Uterus (tissue), 4 donors: Measurements from ENCODE around the gene AFDN. TPM values are rescaled to one million over a fixed set of nuclear protein-coding genes. Genes with fewer than 3 reads are reported as not detected.

Experiments
- DNase-seq, 2 donors: peaks; one replicate each; pipeline ENCODE4 v3.0.0-alpha.2; 2019 to 2020
- H3K27ac ChIP-seq, 2 donors: fragments of 200-600 bp; sonication (generic); 1 replicate in 1 of 2; 2 replicates in 1 of 2; pipeline ENCODE4 v1.5.1; 2016 to 2018
- H3K27me3 ChIP-seq, 2 donors: fragments of 200-600 bp; sonication (generic); one replicate each; pipeline ENCODE4 v1.5.1; 2018 to 2019; ENCODE audit warnings: control low read depth in 1 of 2
- H3K36me3 ChIP-seq, 2 donors: fragments of 200-600 bp; sonication (generic); one replicate each; pipeline ENCODE4 v1.5.1; 2019; ENCODE audit warnings: control low read depth in 1 of 2
- H3K4me1 ChIP-seq, 2 donors: fragments of 200-600 bp; sonication (generic); one replicate each; pipeline ENCODE4 v1.5.1; 2018 to 2019; ENCODE audit warnings: control low read depth in 1 of 2
- H3K4me3 ChIP-seq, 2 donors: fragments of 200-600 bp; sonication (generic); 1 replicate in 1 of 2; 2 replicates in 1 of 2; pipeline ENCODE4 v1.5.1; 2018 to 2019; ENCODE audit warnings: mild to moderate bottlenecking in 1 of 2
- H3K9me3 ChIP-seq, 2 donors: fragments of 200-600 bp; sonication (generic); one replicate each; pipeline ENCODE4 v1.5.1; 2019; ENCODE audit warnings: control low read depth in 1 of 2
- CTCF ChIP-seq, 4 experiments: fragments of 200-600 bp in 2 of 4; fragments of 450-650 bp in 2 of 4; sonication (generic) in 2 of 4; IDR thresholded peaks; one replicate each; pipeline ENCODE4 v1.5.1; 2016 to 2019; ENCODE audit warnings: antibody characterized with exemption in 4 of 4, mild to moderate bottlenecking in 2 of 4, moderate library complexity in 1 of 4
- POLR2A ChIP-seq, 2 donors: fragments of 450-650 bp; IDR thresholded peaks; one replicate each; pipeline ENCODE4 v1.6.1; 2016; ENCODE audit warnings: antibody characterized with exemption in 2 of 2, mild to moderate bottlenecking in 1 of 2, moderate library complexity in 1 of 2
- intact Hi-C: fragments of 100-400 bp; cut with DNase I; formaldehyde crosslinking; loops from one replicate; pipeline ENCODE4 v1.15.1; 2023; ENCODE audit warnings: low total_unique reads
- total RNA-seq, 4 donors: library from RNA; depleted of rRNA in 3 of 4; stranded (reverse); fragments of >200 nt in 3 of 4; gene quantifications; one replicate each; pipeline versions ENCODE4 v1.1.0 to v1.2.4, GENCODE V29; 2014 to 2023
- donor health status: DM: yes; HTN: yes; CAD: no.

Gene AFDN
- total RNA-seq, 4 donors from 2014 or later, result 64.6 to 210 (median 120) TPM

GRCh38 chr6:167995302-167995701 is 168.6 kb downstream of the AFDN start:
- H3K36me3 ChIP-seq, result no peaks in the 10 kb centered on the region
- TF ChIP-seq POLR2A (IDR thresholded peaks at IDR 0.05), result no peak
- no peak overlapping the region for H3K27ac ChIP-seq
- no peaks in the 10 kb centered on the region for H3K9me3 ChIP-seq
- no peak overlapping the region for H3K4me3 ChIP-seq
- H3K4me1 ChIP-seq, result no peaks in the 10 kb centered on the region
- no peaks in the 10 kb centered on the region for H3K27me3 ChIP-seq
- no peak for DNase-seq
- intact Hi-C loops, result no loop called here

- no peaks in the 10 kb centered on the region for H3K4me1 ChIP-seq
- no peak for TF ChIP-seq CTCF (IDR thresholded peaks at IDR 0.05)
- TF ChIP-seq POLR2A (IDR thresholded peaks at IDR 0.05), result no peak
- no peak overlapping the region for H3K4me3 ChIP-seq
- no peak overlapping the region for H3K27ac ChIP-seq
- no peaks in the 10 kb centered on the region for H3K36me3 ChIP-seq
- H3K9me3 ChIP-seq, result no peaks in the 10 kb centered on the region
- no peaks in the 10 kb centered on the region for H3K27me3 ChIP-seq
- intact Hi-C loops, result no loop called here
- no peak for DNase-seq
Measured at GRCh38 chr6:167995731-167996151, 169.0 kb downstream of the AFDN start.

GRCh38 chr6:167996424-167997199 is 169.9 kb downstream of the AFDN start:
- H3K36me3 ChIP-seq, result no peaks in the 10 kb centered on the region
- H3K27ac ChIP-seq, result no peak overlapping the region
- no peaks in the 10 kb centered on the region for H3K9me3 ChIP-seq
- TF ChIP-seq CTCF (IDR thresholded peaks at IDR 0.05) (no peak), POLR2A (IDR thresholded peaks at IDR 0.05) (no peak)
- intact Hi-C loops, result no loop called here
- no peaks in the 10 kb centered on the region for H3K27me3 ChIP-seq
- H3K4me1 ChIP-seq, result no peaks in the 10 kb centered on the region
- no peak for DNase-seq
- H3K4me3 ChIP-seq, result no peak overlapping the region

GRCh38 chr6:167997642-167998041 is 170.9 kb downstream of the AFDN start, which contains the start of gene KIF25:
Gene KIF25 (plus strand): TSS chr6:167997671. CDS start chr6:168029586, 31,915 bp downstream.
- Histone ChIP-seq H3K36me3 (no peaks in the 10 kb centered on the region), H3K9me3 (no peaks in the 10 kb centered on the region), H3K27ac (no peak within 1 kb of the TSS), H3K4me3 (no peak within 1 kb of the TSS), H3K27me3 (no peaks in the 10 kb centered on the region), H3K4me1 (no peaks in the 10 kb centered on the region)
- intact Hi-C loops, result no loop called here
- TF ChIP-seq CTCF (IDR thresholded peaks at IDR 0.05), result no peak
- TF ChIP-seq POLR2A (IDR thresholded peaks at IDR 0.05), result no peak
- DNase-seq, result no peak

- H3K27me3 ChIP-seq, result no peaks in the 10 kb centered on the region
- H3K9me3 ChIP-seq, result no peaks in the 10 kb centered on the region
- H3K27ac ChIP-seq, result no peak overlapping the region
- H3K36me3 ChIP-seq, result no peaks in the 10 kb centered on the region
- intact Hi-C loops, result no loop called here
- no peak for DNase-seq
- no peak for TF ChIP-seq POLR2A (IDR thresholded peaks at IDR 0.05)
- TF ChIP-seq CTCF (IDR thresholded peaks at IDR 0.05), result no peak
- no peak overlapping the region for H3K4me3 ChIP-seq
- H3K4me1 ChIP-seq, result no peaks in the 10 kb centered on the region
Measured at GRCh38 chr6:167998215-167998614, 171.5 kb downstream of the AFDN start.
